H1 (cell line): ENCODE data around the gene MRPS6. TPM values are rescaled to one million over a fixed set of nuclear protein-coding genes. Genes with fewer than 3 reads are reported as not detected.

Source experiments
- BCL11A ChIP-seq, 2 experiments: IDR thresholded peaks; one replicate each; pipeline ENCODE4 v1.6.1; 2011; ENCODE audit warnings: low read depth in 2 of 2, low read length in 2 of 2, mild to moderate bottlenecking in 2 of 2
- GTF2F1 ChIP-seq: IDR thresholded peaks from 2 replicates; pipeline ENCODE4 v1.6.1; 2012; ENCODE audit warnings: low read depth, low read length, improper control_type of control experiment, borderline replicate concordance
- SIN3A ChIP-seq, 2 experiments: IDR thresholded peaks in 1 of 2; conservative IDR thresholded peaks in 1 of 2; 2 replicates each; pipeline ENCODE4 v1.6.1; 2011 to 2012; ENCODE audit warnings: low read length in 2 of 2, improper control_type of control experiment in 1 of 2, low read depth in 1 of 2, mild to moderate bottlenecking in 1 of 2
- YY1 ChIP-seq: IDR thresholded peaks from 2 replicates; pipeline ENCODE4 v1.6.1; 2011; ENCODE audit warnings: low read depth, mild to moderate bottlenecking, low read length
- polyA plus RNA-seq, 7 experiments: library from polyadenylated mRNA; depleted of rRNA in 3 of 7; stranded (reverse) in 5 of 7; unstranded in 2 of 7; fragments of >200 nt in 5 of 7; fragments of 200-250 nt in 2 of 7; gene quantifications; 1 replicate in 5 of 7; 2 replicates in 1 of 7; 4 replicates in 1 of 7; pipeline versions ENCODE4 v1.2.1 to v1.2.3, GENCODE V29; 2011 to 2013; ENCODE audit warnings: missing spikeins in 2 of 7, mixed read lengths in 2 of 7
- total RNA-seq: library from RNA; stranded (reverse); fragmentation: NEBNext Ultra II Directional; extraction: Animal tissue kit (Norgen Biotek cat#: 25700); gene quantifications from 2 replicates; pipeline ENCODE4 v1.2.1, GENCODE V29; 2021

MRPS6 gene
- total and polyA plus RNA-seq, 2 of the 8 experiments (the other 6 are each of a cell fraction or from before 2014, with no cell fraction given) = 62.7 to 156 TPM

DNA sequence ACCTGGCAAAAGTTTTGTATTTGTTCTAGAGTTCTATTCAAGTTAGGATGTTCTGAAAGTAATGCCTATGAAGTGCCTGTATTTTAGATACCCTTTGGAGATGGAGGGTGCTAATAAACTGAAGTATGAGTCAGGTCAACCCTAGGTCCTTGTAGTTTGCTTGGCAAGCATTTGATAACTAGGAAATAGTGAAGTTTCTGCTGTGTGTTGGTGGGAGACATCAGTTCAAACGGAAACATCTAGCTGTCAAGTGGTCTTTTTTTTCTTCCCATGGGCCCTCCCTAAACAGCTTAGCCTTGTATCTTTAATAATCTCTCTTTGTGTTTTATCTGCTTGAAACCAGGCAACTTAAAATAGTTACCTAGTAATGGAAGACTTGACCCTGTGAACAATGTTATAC, 4.5 kb downstream of the MRPS6 start (continued):
- TF ChIP-seq SIN3A (conservative IDR thresholded peaks at IDR 0.05 in 1 of 2, IDR thresholded peaks at IDR 0.05 in 1 of 2; ENCODE audit: low read depth in 1 of 2, low read length in 2 of 2) (no peak), YY1 (no peak), GTF2F1 (no peak), BCL11A (IDR thresholded peaks at IDR 0.05; ENCODE audit: low read depth in 2 of 2, low read length in 2 of 2) (no peak)
- TF ChIP-seq, all 59 proteins: peak for 0
